Right lobe of liver (tissue), 4 donors: ENCODE results near the gene DPP10.

Experiments used
- CTCF ChIP-seq, 4 donors: fragments of 200-600 bp in 3 of 4; fragments of 450-650 bp in 1 of 4; IDR thresholded peaks; one replicate each; pipeline versions ENCODE4 v1.5.1 to v1.8.0; 2016 to 2022; ENCODE audit warnings: antibody characterized with exemption in 4 of 4, mild to moderate bottlenecking in 2 of 4
- POLR2A ChIP-seq: fragments of 450-650 bp; IDR thresholded peaks from one replicate; pipeline ENCODE4 v1.6.1; 2017; ENCODE audit warnings: antibody characterized with exemption, mild to moderate bottlenecking
- donor health status: DM: no; HTN: no; CAD: no.
- donor health status: DM: no; HTN: no; CAD: no.
- donor health status: DM: no; HTN: yes; CAD: no.

DNA sequence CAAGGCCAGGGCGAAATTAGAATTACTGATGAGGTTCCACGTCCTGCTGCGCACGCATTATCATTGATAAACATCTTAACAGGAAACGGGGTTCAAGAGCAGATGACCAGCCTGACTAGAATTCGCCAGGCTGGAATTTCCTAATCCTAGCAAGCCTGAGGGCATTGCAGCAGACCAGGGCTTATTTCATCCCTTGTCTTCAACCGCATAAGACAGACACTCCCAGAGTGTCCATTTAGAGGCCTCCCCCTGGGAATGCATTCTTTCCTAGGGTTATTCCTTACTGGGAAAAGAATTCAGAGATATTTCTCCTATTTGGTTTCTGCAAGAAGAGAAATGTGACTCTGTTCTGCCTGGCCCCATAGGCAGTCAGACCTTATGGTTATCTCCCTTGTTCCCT lies 486.8 kb downstream of the DPP10 start:
- TF ChIP-seq CTCF (IDR thresholded peaks at IDR 0.05) (no peak), POLR2A (no peak)
